Panc1 (cell line): ENCODE data around the gene NUDT3. TPM values are rescaled to one million over a fixed set of nuclear protein-coding genes. Genes with fewer than 3 reads are reported as not detected.

Source experiments
- ATAC-seq: fragments of 200-7000 bp; cut with Tn5 transposase; 2 replicates; pipeline ENCODE4 v1.9.1; 2020; ENCODE audit warnings: mild to moderate bottlenecking, moderate library complexity
- BruUV-seq: library from RNA; stranded (reverse); fragments of 400-500 nt; replicated peaks from 2 replicates; lab custom pipeline; 2021; lab: Mats Ljungman, UMichigan
- CTCF ChIA-PET: fragments of 300-600 bp; sonication (Branson Sonifier 250); formaldehyde crosslinking; loops from one replicate; lab custom pipeline; 2022; ENCODE audit warnings: antibody characterized with exemption; lab: Charles Lee
- POLR2A ChIA-PET: fragments of 300-600 bp; sonication (Branson Sonifier 250); formaldehyde crosslinking; loops from one replicate; lab custom pipeline; 2022; ENCODE audit warnings: antibody characterized with exemption; lab: Charles Lee
- DNase-seq: peaks from one replicate; pipeline ENCODE4 v3.0.0-alpha.2; 2010; ENCODE audit warnings: low read depth, low spot score
- H3K27ac ChIP-seq: 2 replicates; pipeline ENCODE4 v1.5.1; 2011; ENCODE audit warnings: mild to moderate bottlenecking, low read length, inconsistent platforms
- H3K27me3 ChIP-seq: fragments of 200-500 bp; sonication (Bioruptor generic); 2 replicates; pipeline ENCODE4 v1.6.0; 2014; ENCODE audit warnings: low read length, inconsistent platforms; ENCODE audit not compliant: control insufficient read depth, insufficient read depth
- H3K36me3 ChIP-seq: fragments of 200-500 bp; sonication (Bioruptor generic); 2 replicates; pipeline ENCODE4 v1.5.1; 2014; ENCODE audit warnings: inconsistent platforms, mild to moderate bottlenecking, low read length, moderate library complexity; ENCODE audit not compliant: control insufficient read depth, insufficient read depth
- H3K4me1 ChIP-seq: 2 replicates; pipeline ENCODE4 v1.5.1; 2011; ENCODE audit warnings: inconsistent platforms, mild to moderate bottlenecking, low read length, moderate library complexity; ENCODE audit not compliant: control insufficient read depth, insufficient read depth
- H3K4me3 ChIP-seq, 2 experiments: 2 replicates each; pipeline ENCODE4 v1.5.1; 2011 to 2012; ENCODE audit warnings: low read depth in 2 of 2, low read length in 2 of 2, mild to moderate bottlenecking in 2 of 2, inconsistent platforms in 1 of 2, moderate library complexity in 1 of 2
- H3K9me3 ChIP-seq: fragments of 200-500 bp; sonication (Bioruptor generic); 2 replicates; pipeline ENCODE4 v1.5.1; 2014; ENCODE audit warnings: low read depth, mild to moderate bottlenecking, inconsistent platforms, low read length, moderate library complexity; ENCODE audit not compliant: control insufficient read depth, insufficient read depth
- POLR2AphosphoS5 ChIP-seq: IDR thresholded peaks from 2 replicates; pipeline ENCODE4 v1.6.1; 2012; ENCODE audit warnings: mild to moderate bottlenecking, low read depth, low read length, moderate library complexity
- REST ChIP-seq, 2 experiments: IDR thresholded peaks; 2 replicates each; pipeline ENCODE4 v1.6.1; 2011 to 2012; ENCODE audit warnings: low read depth in 2 of 2, control low read depth in 1 of 2, low read length in 1 of 2, mild to moderate bottlenecking in 1 of 2, moderate library complexity in 1 of 2; ENCODE audit not compliant: insufficient read depth in 1 of 2
- SIN3A ChIP-seq: IDR thresholded peaks from 2 replicates; pipeline ENCODE4 v1.6.1; 2012; ENCODE audit warnings: low read depth, mild to moderate bottlenecking, low read length, moderate library complexity, borderline replicate concordance; ENCODE audit not compliant: insufficient read depth
- TCF7L2 ChIP-seq: IDR thresholded peaks from 2 replicates; pipeline ENCODE4 v1.6.1; 2011; ENCODE audit warnings: mild to moderate bottlenecking, low read depth, low read length, inconsistent platforms
- in situ Hi-C: cut with HindIII; loops from 2 replicates; pipeline ENCODE4 v1.10.0; 2016; ENCODE audit warnings: low sequenced_read_pairs, low pct_unique_long_range_greater_than_20kb
- intact Hi-C: fragments of 100-400 bp; cut with micrococcal nuclease; formaldehyde crosslinking; loops from one replicate; pipeline ENCODE4 v1.10.0; 2022; ENCODE audit not compliant: unreplicated experiment
- total RNA-seq: library from RNA; stranded (reverse); gene quantifications from one replicate; pipeline ENCODE4 v1.2.1, GENCODE V29; 2021; ENCODE audit not compliant: unreplicated experiment
- TF ChIP-seq, protein P1 (sequence below): fragments of 450-650 bp; IDR thresholded peaks from 2 replicates; pipeline ENCODE4 v1.5.1; 2017; ENCODE audit warnings: mild to moderate bottlenecking

Gene NUDT3
- total RNA-seq, 1 experiment from 2014 or later = 25.9 TPM

GRCh38 chr6:34437644-34437970 lies 45.1 kb upstream of the NUDT3 start:
- H3K36me3 ChIP-seq = no peaks in the 10 kb centered on the region
- no peaks in the 10 kb centered on the region for H3K4me1 ChIP-seq
- no peak for DNase-seq
- ChIA-PET CTCF (no interaction called here), POLR2A (no interaction called here)
- H3K9me3 ChIP-seq = peaks cover 3% of the 10 kb centered on the region; the same call in 1 of the 2 replicates
- TF ChIP-seq, protein P1, sequence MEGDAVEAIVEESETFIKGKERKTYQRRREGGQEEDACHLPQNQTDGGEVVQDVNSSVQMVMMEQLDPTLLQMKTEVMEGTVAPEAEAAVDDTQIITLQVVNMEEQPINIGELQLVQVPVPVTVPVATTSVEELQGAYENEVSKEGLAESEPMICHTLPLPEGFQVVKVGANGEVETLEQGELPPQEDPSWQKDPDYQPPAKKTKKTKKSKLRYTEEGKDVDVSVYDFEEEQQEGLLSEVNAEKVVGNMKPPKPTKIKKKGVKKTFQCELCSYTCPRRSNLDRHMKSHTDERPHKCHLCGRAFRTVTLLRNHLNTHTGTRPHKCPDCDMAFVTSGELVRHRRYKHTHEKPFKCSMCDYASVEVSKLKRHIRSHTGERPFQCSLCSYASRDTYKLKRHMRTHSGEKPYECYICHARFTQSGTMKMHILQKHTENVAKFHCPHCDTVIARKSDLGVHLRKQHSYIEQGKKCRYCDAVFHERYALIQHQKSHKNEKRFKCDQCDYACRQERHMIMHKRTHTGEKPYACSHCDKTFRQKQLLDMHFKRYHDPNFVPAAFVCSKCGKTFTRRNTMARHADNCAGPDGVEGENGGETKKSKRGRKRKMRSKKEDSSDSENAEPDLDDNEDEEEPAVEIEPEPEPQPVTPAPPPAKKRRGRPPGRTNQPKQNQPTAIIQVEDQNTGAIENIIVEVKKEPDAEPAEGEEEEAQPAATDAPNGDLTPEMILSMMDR = no peak
- no peak for TF ChIP-seq TCF7L2
- TF ChIP-seq POLR2AphosphoS5 = no peak
- TF ChIP-seq SIN3A = no peak
- TF ChIP-seq REST (IDR thresholded peaks at IDR 0.05; ENCODE audit: insufficient read depth in 1 of 2, low read depth in 2 of 2, low read length in 1 of 2) = no peak
- intact Hi-C loops = no loop called here
- H3K27me3 ChIP-seq = no peaks in the 10 kb centered on the region
- H3K27ac ChIP-seq = no peak overlapping the region
- in situ Hi-C loops = no loop called here
- no peak for ATAC-seq
- BruUV-seq = no TSS peak
- H3K4me3 ChIP-seq = no peak overlapping the region

DNA sequence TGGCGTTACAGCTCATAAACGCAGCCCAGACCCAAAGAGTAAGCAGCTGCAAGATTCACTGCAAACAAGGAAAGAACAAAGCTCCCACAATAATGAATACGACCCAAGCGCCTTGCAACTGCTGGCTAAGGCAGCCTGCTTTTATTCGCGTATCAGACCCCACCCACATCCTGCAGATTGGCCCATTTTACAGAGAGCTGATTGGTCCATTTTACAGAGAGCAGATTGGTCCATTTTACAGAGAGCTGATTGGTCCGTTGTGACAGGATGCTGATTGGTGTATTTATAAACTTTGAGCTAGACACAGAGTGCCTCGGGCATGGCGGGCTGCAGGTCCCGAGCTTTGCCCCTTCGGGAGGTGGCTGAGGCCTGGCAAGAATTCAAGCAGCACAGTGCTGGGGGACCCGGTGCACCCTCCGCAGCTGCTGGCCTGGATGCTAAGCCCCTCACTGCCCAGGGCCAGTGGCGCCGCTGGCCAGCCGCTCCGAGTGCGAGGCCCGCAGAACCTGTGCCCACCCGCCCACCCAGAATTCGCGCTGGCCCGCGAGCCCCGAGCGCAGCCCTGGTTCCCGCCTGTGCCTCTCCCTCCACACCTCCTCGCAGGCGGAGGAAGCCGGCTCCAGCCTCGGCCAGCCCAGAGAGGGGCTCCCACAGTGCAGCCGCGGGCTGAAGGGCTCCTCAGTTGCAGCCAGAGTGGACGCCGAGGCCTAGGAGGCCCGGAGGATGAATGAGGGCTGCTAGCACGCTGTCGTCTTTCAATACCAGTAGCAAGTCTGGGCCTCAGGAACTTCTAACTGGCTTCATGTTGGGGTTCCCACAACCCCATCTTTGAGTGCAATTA lies 44.6 kb upstream of the NUDT3 start:
- in situ Hi-C loops (no loop called here), intact Hi-C loops (no loop called here)
- Histone ChIP-seq H3K27ac (no peak overlapping the region), H3K27me3 (no peaks in the 10 kb centered on the region), H3K9me3 (peaks cover 3% of the 10 kb centered on the region; the same call in 1 of the 2 replicates), H3K4me1 (no peaks in the 10 kb centered on the region), H3K4me3 (no peak overlapping the region), H3K36me3 (no peaks in the 10 kb centered on the region)
- ChIA-PET POLR2A (no interaction called here), CTCF (no interaction called here)
- DNase-seq = no peak
- no peak for ATAC-seq
- TF ChIP-seq TCF7L2 (no peak), SIN3A (no peak), POLR2AphosphoS5 (no peak), REST (IDR thresholded peaks at IDR 0.05; ENCODE audit: insufficient read depth in 1 of 2, low read depth in 2 of 2, low read length in 1 of 2) (no peak)
- TF ChIP-seq, protein P1 = no peak
- no TSS peak for BruUV-seq
